Hepatocyte (in vitro differentiated cells): ENCODE measurements around the gene APOB. TPM values are rescaled to one million over a fixed set of nuclear protein-coding genes. Genes with fewer than 3 reads are reported as not detected.
"Not testable (repeated sequence)": the region's sequence is repeated elsewhere in the genome, so short reads cannot be mapped to it uniquely, and the experiment has no call there.

ENCODE experiments used
- DNase-seq: peaks from one replicate; pipeline ENCODE4 v3.0.0-alpha.2; 2016; ENCODE audit warnings: low spot score
- H2AFZ ChIP-seq: fragments of 200-600 bp; sonication (generic); 2 replicates; pipeline ENCODE4 v1.6.0; 2016; ENCODE audit warnings: antibody characterized with exemption, mild to moderate bottlenecking
- H3K27ac ChIP-seq: fragments of 200-600 bp; sonication (generic); 2 replicates; pipeline ENCODE4 v1.5.1; 2016; ENCODE audit warnings: mild to moderate bottlenecking
- H3K27me3 ChIP-seq: fragments of 200-600 bp; sonication (generic); 2 replicates; pipeline ENCODE4 v1.6.1; 2016
- H3K36me3 ChIP-seq: fragments of 200-600 bp; sonication (generic); replicated peaks from 2 replicates; pipeline ENCODE4 v1.5.1; 2016; ENCODE audit warnings: low read depth; ENCODE audit not compliant: insufficient read depth
- H3K4me1 ChIP-seq: fragments of 200-600 bp; sonication (generic); 2 replicates; pipeline ENCODE4 v1.5.1; 2016; ENCODE audit warnings: mild to moderate bottlenecking, moderate library complexity; ENCODE audit not compliant: insufficient read depth
- H3K4me2 ChIP-seq: fragments of 200-600 bp; sonication (generic); 2 replicates; pipeline ENCODE4 v1.6.0; 2016
- H3K4me3 ChIP-seq: fragments of 200-600 bp; sonication (generic); 2 replicates; pipeline ENCODE4 v1.5.1; 2016; ENCODE audit warnings: mild to moderate bottlenecking
- H3K79me2 ChIP-seq: fragments of 200-600 bp; sonication (generic); 2 replicates; pipeline ENCODE4 v1.6.0; 2017; ENCODE audit warnings: mild to moderate bottlenecking
- H3K9me2 ChIP-seq: fragments of 200-600 bp; sonication (generic); replicated peaks from 2 replicates; pipeline ENCODE4 v1.6.0; 2017; ENCODE audit warnings: mild to moderate bottlenecking; ENCODE audit not compliant: insufficient read depth
- H3K9me3 ChIP-seq: fragments of 200-600 bp; sonication (generic); 2 replicates; pipeline ENCODE4 v1.5.1; 2016; ENCODE audit warnings: low read depth, mild to moderate bottlenecking
- H4K20me1 ChIP-seq: fragments of 200-600 bp; sonication (generic); 2 replicates; pipeline ENCODE4 v1.6.0; 2016; ENCODE audit warnings: mild to moderate bottlenecking; ENCODE audit not compliant: insufficient read depth, poor library complexity, severe bottlenecking
- EZH2 ChIP-seq: fragments of 200-600 bp; sonication (generic); IDR thresholded peaks from 2 replicates; pipeline ENCODE4 v1.6.1; 2016; ENCODE audit warnings: antibody characterized with exemption, mild to moderate bottlenecking, borderline replicate concordance
- EZH2phosphoT487 ChIP-seq: fragments of 200-600 bp; sonication (generic); IDR thresholded peaks from one replicate; pipeline ENCODE4 v1.6.1; 2018; ENCODE audit warnings: antibody characterized with exemption, mild to moderate bottlenecking, low read depth, moderate library complexity; ENCODE audit not compliant: unreplicated experiment, severe bottlenecking
- WGBS: methylation state at CpG from one replicate; pipeline ENCODE4 v1.1.6; 2016; ENCODE audit warnings: low lambda C conversion rate; ENCODE audit errors: missing lambda C conversion rate; 5-methylcytosine and 5-hydroxymethylcytosine counted together
- polyA plus RNA-seq: library from polyadenylated mRNA; unstranded; fragments of >200 nt; fragmentation: Nextera tagmentation; extraction: Ambion mirVana; gene quantifications from 2 replicates; pipeline ENCODE4 v1.2.1, GENCODE V29; 2016
- total RNA-seq: library from RNA; depleted of rRNA; stranded (reverse); fragments of >200 nt; gene quantifications from 2 replicates; pipeline ENCODE4 v1.2.3, GENCODE V29; 2014
- TF ChIP-seq, protein P1 (sequence below): fragments of 200-600 bp; sonication (generic); IDR thresholded peaks from 2 replicates; pipeline ENCODE4 v1.5.1; 2016; ENCODE audit warnings: antibody characterized with exemption, mild to moderate bottlenecking; ENCODE audit not compliant: poor library complexity

APOB gene
- total and polyA plus RNA-seq, 2 experiments from 2014 or later: 184 to 814 TPM

GRCh38 chr2:21029519-21029918, 14.4 kb downstream of the APOB start:
- no peaks in the 10 kb centered on the region for H3K4me1 ChIP-seq
- H3K79me2 ChIP-seq: no peaks in the 10 kb centered on the region
- TF ChIP-seq, protein P1, sequence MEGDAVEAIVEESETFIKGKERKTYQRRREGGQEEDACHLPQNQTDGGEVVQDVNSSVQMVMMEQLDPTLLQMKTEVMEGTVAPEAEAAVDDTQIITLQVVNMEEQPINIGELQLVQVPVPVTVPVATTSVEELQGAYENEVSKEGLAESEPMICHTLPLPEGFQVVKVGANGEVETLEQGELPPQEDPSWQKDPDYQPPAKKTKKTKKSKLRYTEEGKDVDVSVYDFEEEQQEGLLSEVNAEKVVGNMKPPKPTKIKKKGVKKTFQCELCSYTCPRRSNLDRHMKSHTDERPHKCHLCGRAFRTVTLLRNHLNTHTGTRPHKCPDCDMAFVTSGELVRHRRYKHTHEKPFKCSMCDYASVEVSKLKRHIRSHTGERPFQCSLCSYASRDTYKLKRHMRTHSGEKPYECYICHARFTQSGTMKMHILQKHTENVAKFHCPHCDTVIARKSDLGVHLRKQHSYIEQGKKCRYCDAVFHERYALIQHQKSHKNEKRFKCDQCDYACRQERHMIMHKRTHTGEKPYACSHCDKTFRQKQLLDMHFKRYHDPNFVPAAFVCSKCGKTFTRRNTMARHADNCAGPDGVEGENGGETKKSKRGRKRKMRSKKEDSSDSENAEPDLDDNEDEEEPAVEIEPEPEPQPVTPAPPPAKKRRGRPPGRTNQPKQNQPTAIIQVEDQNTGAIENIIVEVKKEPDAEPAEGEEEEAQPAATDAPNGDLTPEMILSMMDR: no peak
- no peak for TF ChIP-seq EZH2phosphoT487
- TF ChIP-seq EZH2: no peak
- no peaks in the 10 kb centered on the region for H3K27me3 ChIP-seq
- H3K36me3 ChIP-seq: no peaks in the 10 kb centered on the region
- H4K20me1 ChIP-seq: no peaks in the 10 kb centered on the region
- no peak overlapping the region for H3K4me3 ChIP-seq
- no peaks in the 10 kb centered on the region for H3K9me3 ChIP-seq
- no peak overlapping the region for H3K4me2 ChIP-seq
- H3K27ac ChIP-seq: no peak overlapping the region
- H2AFZ ChIP-seq: no peak overlapping the region
- no peak for DNase-seq
- WGBS: 90% methylated on average over 2 of the region's 2 CpGs
- H3K9me2 ChIP-seq: no peaks in the 10 kb centered on the region

DNA sequence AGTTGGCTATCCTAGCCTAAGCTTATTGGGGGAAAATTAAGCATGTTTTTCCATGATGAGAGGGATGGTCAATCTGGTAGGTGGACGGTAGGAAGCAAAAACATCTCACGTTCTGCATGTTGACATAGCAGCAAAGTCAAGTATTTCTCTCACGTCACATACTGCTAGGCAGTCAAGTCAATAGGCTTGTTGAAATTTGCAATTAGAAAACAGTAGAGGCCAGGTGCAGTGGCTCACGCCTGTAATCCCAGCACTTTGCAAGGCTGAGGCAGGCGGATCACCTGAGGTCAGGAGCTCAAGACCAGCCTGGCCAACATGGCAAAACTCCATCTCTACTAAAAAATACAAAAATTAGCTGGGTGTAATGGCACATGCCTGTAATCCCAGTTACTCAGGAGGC, 14.9 kb downstream of the APOB start:
- H2AFZ ChIP-seq, H3K4me2 ChIP-seq, H3K4me1 ChIP-seq, H3K27me3 ChIP-seq, H3K9me3 ChIP-seq, H3K27ac ChIP-seq, H3K79me2 ChIP-seq, H3K4me3 ChIP-seq, DNase-seq, H3K9me2 ChIP-seq, H4K20me1 ChIP-seq, H3K36me3 ChIP-seq: not testable (repeated sequence)
- WGBS: 92% methylated on average over 5 of the region's 5 CpGs

- no peaks in the 10 kb centered on the region for H3K27me3 ChIP-seq
- no peak overlapping the region for H3K4me2 ChIP-seq
- 88% methylated on average over 4 of the region's 4 CpGs for WGBS
- no peak overlapping the region for H3K27ac ChIP-seq
- H4K20me1 ChIP-seq: no peaks in the 10 kb centered on the region
- no peaks in the 10 kb centered on the region for H3K4me1 ChIP-seq
- H2AFZ ChIP-seq: no peak overlapping the region
- no peak for DNase-seq
- H3K4me3 ChIP-seq: no peak overlapping the region
- H3K79me2 ChIP-seq: no peaks in the 10 kb centered on the region
- no peaks in the 10 kb centered on the region for H3K9me3 ChIP-seq
- no peaks in the 10 kb centered on the region for H3K9me2 ChIP-seq
- TF ChIP-seq, protein P1: no peak
- TF ChIP-seq EZH2 (no peak), EZH2phosphoT487 (no peak)
- no peaks in the 10 kb centered on the region for H3K36me3 ChIP-seq
These were observed 15.6 kb downstream of the APOB start for GRCh38 chr2:21028021-21028947.

GRCh38 chr2:21026479-21027282, 17.2 kb downstream of the APOB start:
- Histone ChIP-seq H3K36me3 (no peaks in the 10 kb centered on the region), H3K79me2 (no peaks in the 10 kb centered on the region), H3K4me3 (no peak overlapping the region), H3K9me2 (no peaks in the 10 kb centered on the region), H3K27ac (no peak overlapping the region), H4K20me1 (no peaks in the 10 kb centered on the region), H2AFZ (no peak overlapping the region), H3K4me2 (no peak overlapping the region), H3K4me1 (no peaks in the 10 kb centered on the region), H3K27me3 (no peaks in the 10 kb centered on the region), H3K9me3 (no peaks in the 10 kb centered on the region)
- no peak for DNase-seq
- TF ChIP-seq EZH2: no peak
